Smooth muscle cell (in vitro differentiated cells): Measurements from ENCODE around the gene OR2M5. TPM values are rescaled to one million over a fixed set of nuclear protein-coding genes. Genes with fewer than 3 reads are reported as not detected.

ENCODE experiments used
- DNase-seq: peaks from one replicate; lab custom pipeline; 2025; ENCODE audit not compliant: unreplicated experiment; lab: John Stamatoyannopoulos, UW
- H2AFZ ChIP-seq: fragments of 200-600 bp; sonication (generic); 2 replicates; pipeline ENCODE4 v1.6.0; 2016; ENCODE audit warnings: antibody characterized with exemption, low read depth, mild to moderate bottlenecking
- H3F3A ChIP-seq: fragments of 200-600 bp; sonication (generic); 2 replicates; pipeline ENCODE4 v1.6.0; 2017; ENCODE audit warnings: antibody characterized with exemption, low read depth
- H3K27ac ChIP-seq: fragments of 200-600 bp; sonication (generic); 2 replicates; pipeline ENCODE4 v1.5.1; 2016; ENCODE audit warnings: low read depth, mild to moderate bottlenecking
- H3K27me3 ChIP-seq: fragments of 200-600 bp; sonication (generic); 2 replicates; pipeline ENCODE4 v1.6.1; 2016; ENCODE audit warnings: low read depth, mild to moderate bottlenecking
- H3K36me3 ChIP-seq: fragments of 200-600 bp; sonication (generic); 2 replicates; pipeline ENCODE4 v1.5.1; 2016; ENCODE audit warnings: low read depth
- H3K4me1 ChIP-seq: fragments of 200-600 bp; sonication (generic); 2 replicates; pipeline ENCODE4 v1.5.1; 2016; ENCODE audit warnings: low read depth
- H3K4me2 ChIP-seq: fragments of 200-600 bp; sonication (generic); 2 replicates; pipeline ENCODE4 v1.6.0; 2016; ENCODE audit warnings: mild to moderate bottlenecking
- H3K4me3 ChIP-seq: fragments of 200-600 bp; sonication (generic); 2 replicates; pipeline ENCODE4 v1.5.1; 2016; ENCODE audit warnings: mild to moderate bottlenecking
- H3K79me2 ChIP-seq: fragments of 200-600 bp; sonication (generic); 2 replicates; pipeline ENCODE4 v1.6.0; 2016; ENCODE audit warnings: low read depth, mild to moderate bottlenecking
- H3K9ac ChIP-seq: fragments of 200-600 bp; sonication (generic); 2 replicates; pipeline ENCODE4 v1.6.0; 2016; ENCODE audit warnings: low read depth
- H3K9me3 ChIP-seq: fragments of 200-600 bp; sonication (generic); replicated peaks from 2 replicates; pipeline ENCODE4 v1.5.1; 2016; ENCODE audit warnings: low read depth
- H4K20me1 ChIP-seq: fragments of 200-600 bp; sonication (generic); 2 replicates; pipeline ENCODE4 v1.6.0; 2016; ENCODE audit warnings: low read depth
- CTCF ChIP-seq: fragments of 200-600 bp; sonication (generic); IDR thresholded peaks from 2 replicates; pipeline ENCODE4 v1.5.1; 2017; ENCODE audit warnings: borderline replicate concordance, mild to moderate bottlenecking, antibody characterized with exemption; ENCODE audit not compliant: insufficient read depth, poor library complexity, severe bottlenecking
- WGBS: methylation state at CpG from one replicate; pipeline ENCODE4 v1.1.7; 2016; ENCODE audit warnings: low lambda C conversion rate; 5-methylcytosine and 5-hydroxymethylcytosine counted together
- polyA plus RNA-seq: library from polyadenylated mRNA; unstranded; fragments of >200 nt; fragmentation: Nextera tagmentation; extraction: Ambion mirVana; gene quantifications from 2 replicates; pipeline ENCODE4 v1.2.1, GENCODE V29; 2016
- total RNA-seq: library from RNA; depleted of rRNA; stranded (reverse); fragments of >200 nt; gene quantifications from 2 replicates; pipeline ENCODE4 v1.2.3, GENCODE V29; 2014

OR2M5 gene
- total and polyA plus RNA-seq, 2 experiments from 2014 or later, result not detected

- Histone ChIP-seq H3K9ac (no peak overlapping the region), H3K27ac (no peak overlapping the region), H3F3A (no peaks in the 10 kb centered on the region), H3K4me3 (no peak overlapping the region), H3K79me2 (no peaks in the 10 kb centered on the region), H3K9me3 (peaks cover 11% of the 10 kb centered on the region), H3K4me1 (no peaks in the 10 kb centered on the region), H4K20me1 (no peaks in the 10 kb centered on the region), H2AFZ (no peak overlapping the region), H3K4me2 (no peak overlapping the region), H3K27me3 (no peaks in the 10 kb centered on the region), H3K36me3 (no peaks in the 10 kb centered on the region)
- 58% methylated on average over 3 of the region's 3 CpGs for WGBS
- no peak for DNase-seq
- no peak for TF ChIP-seq CTCF
Measured at GRCh38 chr1:248187363-248187762, 42.4 kb downstream of the OR2M5 start.

- Histone ChIP-seq H3K79me2 (no peaks in the 10 kb centered on the region), H3K4me2 (no peak overlapping the region), H3K36me3 (no peaks in the 10 kb centered on the region), H3K27me3 (no peaks in the 10 kb centered on the region), H2AFZ (no peak overlapping the region), H3K4me3 (no peak overlapping the region), H3K4me1 (no peaks in the 10 kb centered on the region), H3K9me3 (peaks cover 8% of the 10 kb centered on the region), H3F3A (no peaks in the 10 kb centered on the region), H3K27ac (no peak overlapping the region), H3K9ac (no peak overlapping the region), H4K20me1 (no peaks in the 10 kb centered on the region)
- DNase-seq, result no peak
- TF ChIP-seq CTCF, result no peak
- WGBS, result 76% methylated on average over 11 of the region's 11 CpGs
Measured at GRCh38 chr1:248189026-248189425, 44.1 kb downstream of the OR2M5 start.

DNA sequence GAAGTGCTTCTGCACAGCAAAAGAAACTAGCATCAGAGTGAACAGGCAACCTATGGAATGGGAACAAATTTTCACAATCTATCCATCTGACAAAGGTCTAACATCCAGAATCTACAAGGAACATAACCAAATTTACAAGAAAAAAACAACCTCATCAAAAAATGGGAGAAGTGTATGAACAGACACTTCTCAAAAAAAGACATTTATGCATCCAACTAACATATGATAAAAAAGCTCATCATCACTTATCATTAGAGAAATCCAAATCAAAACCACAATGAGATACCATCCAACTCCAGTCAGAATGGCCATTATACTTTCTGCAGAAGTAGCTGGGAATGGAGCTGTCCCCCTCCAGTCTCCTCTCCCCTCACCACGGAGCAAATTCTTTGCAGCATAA lies 49.2 kb downstream of the OR2M5 start:
- peaks cover 9% of the 10 kb centered on the region for H3K9me3 ChIP-seq
- H2AFZ ChIP-seq, result no peak overlapping the region

More for the DNA sequence above, 49.2 kb downstream of the OR2M5 start:
- H3K9ac ChIP-seq, result no peak overlapping the region
- no peak overlapping the region for H3K27ac ChIP-seq
- TF ChIP-seq CTCF, result no peak
- no peak for DNase-seq
- H3K4me2 ChIP-seq, result no peak overlapping the region
- no peak overlapping the region for H3K4me3 ChIP-seq
- WGBS, result 17% methylated on average over 1 of the region's 1 CpG
- H3K79me2 ChIP-seq, result no peaks in the 10 kb centered on the region
- no peaks in the 10 kb centered on the region for H3K27me3 ChIP-seq
- no peaks in the 10 kb centered on the region for H3K36me3 ChIP-seq
- H3F3A ChIP-seq, result no peaks in the 10 kb centered on the region
- H4K20me1 ChIP-seq, result no peaks in the 10 kb centered on the region
- H3K4me1 ChIP-seq, result no peaks in the 10 kb centered on the region

Other genes with a start within 250 kb of the OR2M5 start
- gene OR2W3, start 249.6 kb upstream of the OR2M5 start, total RNA-seq, result 0.18 TPM in 1 of 2 replicates, not detected in the other
- gene OR2W3, start 249.6 kb upstream of the OR2M5 start, polyA plus RNA-seq, result not detected in 2 replicates
- not detected in 2 replicates for gene OR2T8, start 224.9 kb upstream of the OR2M5 start, total RNA-seq
- not detected in 2 replicates for gene OR2T8, start 224.9 kb upstream of the OR2M5 start, polyA plus RNA-seq
- gene OR2AJ1, start 220.3 kb upstream of the OR2M5 start, total RNA-seq, result not detected in 2 replicates
- gene OR2AJ1, start 220.3 kb upstream of the OR2M5 start, polyA plus RNA-seq, result not detected in 2 replicates
- gene OR2L8, start 196.3 kb upstream of the OR2M5 start, total RNA-seq, result not detected in 2 replicates
- gene OR2L8, start 196.3 kb upstream of the OR2M5 start, polyA plus RNA-seq, result not detected in 2 replicates
- not detected in 2 replicates for gene OR2AK2, start 179.9 kb upstream of the OR2M5 start, total RNA-seq
- not detected in 2 replicates for gene OR2AK2, start 179.9 kb upstream of the OR2M5 start, polyA plus RNA-seq
- not detected in 2 replicates for gene OR2L5, start 131.5 kb upstream of the OR2M5 start, total RNA-seq
- gene OR2L5, start 131.5 kb upstream of the OR2M5 start, polyA plus RNA-seq, result not detected in 2 replicates
- not detected in 2 replicates for gene OR2L2, start 115.1 kb upstream of the OR2M5 start, total RNA-seq
- 0.03 and 0.08 TPM in 2 replicates for gene OR2L2, start 115.1 kb upstream of the OR2M5 start, polyA plus RNA-seq
- gene OR2L3, start 98.3 kb upstream of the OR2M5 start, total RNA-seq, result not detected in 2 replicates
- gene OR2L3, start 98.3 kb upstream of the OR2M5 start, polyA plus RNA-seq, result not detected in 2 replicates
- gene OR2L13, start 50.0 kb upstream of the OR2M5 start, total RNA-seq, result not detected in 2 replicates
- gene OR2L13, start 50.0 kb upstream of the OR2M5 start, polyA plus RNA-seq, result not detected in 2 replicates
- gene OR2M2, start 29.7 kb downstream of the OR2M5 start, total RNA-seq, result not detected in 2 replicates
- not detected in 2 replicates for gene OR2M2, start 29.7 kb downstream of the OR2M5 start, polyA plus RNA-seq
- gene OR2M3, start 52.1 kb downstream of the OR2M5 start, total RNA-seq, result not detected in 2 replicates
- gene OR2M3, start 52.1 kb downstream of the OR2M5 start, polyA plus RNA-seq, result not detected in 2 replicates
- gene OR2M4, start 86.3 kb downstream of the OR2M5 start, total RNA-seq, result not detected in 2 replicates
- not detected in 2 replicates for gene OR2M4, start 86.3 kb downstream of the OR2M5 start, polyA plus RNA-seq
- not detected in 2 replicates for gene OR2T33, start 132.8 kb downstream of the OR2M5 start, total RNA-seq
- not detected in 2 replicates for gene OR2T33, start 132.8 kb downstream of the OR2M5 start, polyA plus RNA-seq
- not detected in 2 replicates for gene OR2T12, start 158.3 kb downstream of the OR2M5 start, total RNA-seq
- gene OR2T12, start 158.3 kb downstream of the OR2M5 start, polyA plus RNA-seq, result not detected in 2 replicates
- gene OR2M7, start 179.4 kb downstream of the OR2M5 start, total RNA-seq, result not detected in 2 replicates
- gene OR2M7, start 179.4 kb downstream of the OR2M5 start, polyA plus RNA-seq, result not detected in 2 replicates
- not detected in 2 replicates for gene OR14C36, start 203.6 kb downstream of the OR2M5 start, total RNA-seq
- gene OR14C36, start 203.6 kb downstream of the OR2M5 start, polyA plus RNA-seq, result not detected in 2 replicates
- not detected in 2 replicates for gene OR2T4, start 216.5 kb downstream of the OR2M5 start, total RNA-seq
- not detected in 2 replicates for gene OR2T4, start 216.5 kb downstream of the OR2M5 start, polyA plus RNA-seq
- gene OR2T6, start 230.6 kb downstream of the OR2M5 start, total RNA-seq, result not detected in 2 replicates
- not detected in 2 replicates for gene OR2T6, start 230.6 kb downstream of the OR2M5 start, polyA plus RNA-seq